HG03558 (cell line): ENCODE measurements around the gene PIGK.
A peak's percentile ranks its signal among the peaks of the same experiment; 100 is the strongest.
"Not testable (repeated sequence)": the region's sequence is repeated elsewhere in the genome, so short reads cannot be mapped to it uniquely, and the experiment has no call there.

ENCODE experiments used
- ATAC-seq: cut with Tn5 transposase; IDR thresholded peaks from one replicate; pipeline ENCODE4 v1.9.1; 2021; ENCODE audit warnings: moderate number of reproducible peaks; ENCODE audit not compliant: unreplicated experiment; ENCODE audit errors: extremely low read depth

Gene PIGK

DNA sequence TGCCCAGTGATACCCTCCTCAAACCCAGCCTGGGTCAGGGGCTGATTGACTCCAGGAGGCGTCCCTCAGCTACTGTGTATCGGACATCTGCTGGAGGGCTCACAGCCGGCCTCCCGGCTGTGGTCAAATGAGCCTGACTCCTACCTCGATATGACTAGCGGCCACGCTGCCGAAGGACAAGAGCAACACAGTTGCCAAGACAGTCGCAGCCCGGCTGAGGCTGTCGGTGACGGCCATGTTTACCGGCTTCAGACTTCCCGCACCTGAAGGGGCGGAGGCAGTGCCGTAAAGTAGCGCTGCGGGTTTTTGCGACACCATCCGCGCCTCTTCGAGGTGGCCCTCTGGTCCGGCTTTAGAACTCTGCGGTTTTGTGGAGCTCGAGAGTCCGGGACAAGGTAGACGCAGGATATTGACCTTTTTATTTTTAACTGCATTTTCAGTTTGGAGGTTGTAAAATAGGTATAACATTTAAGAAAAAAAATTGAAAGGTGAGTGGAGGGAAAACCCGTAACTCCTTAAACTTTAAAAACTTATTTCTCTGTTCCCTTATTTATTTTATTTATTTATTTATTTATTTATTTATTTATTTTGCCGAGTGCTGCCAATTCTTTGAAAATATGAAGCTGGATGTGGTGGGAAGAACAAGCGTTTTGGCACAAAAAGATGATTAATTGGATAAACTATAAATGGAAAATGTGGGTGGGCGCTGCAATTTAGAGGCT is at the start of gene PIGK:
PIGK (minus strand) TSS at position 265 of the 722 bp plus-strand sequence; CDS start at position 237, 28 bp downstream.
- peak; percentile 89 for ATAC-seq

DNA sequence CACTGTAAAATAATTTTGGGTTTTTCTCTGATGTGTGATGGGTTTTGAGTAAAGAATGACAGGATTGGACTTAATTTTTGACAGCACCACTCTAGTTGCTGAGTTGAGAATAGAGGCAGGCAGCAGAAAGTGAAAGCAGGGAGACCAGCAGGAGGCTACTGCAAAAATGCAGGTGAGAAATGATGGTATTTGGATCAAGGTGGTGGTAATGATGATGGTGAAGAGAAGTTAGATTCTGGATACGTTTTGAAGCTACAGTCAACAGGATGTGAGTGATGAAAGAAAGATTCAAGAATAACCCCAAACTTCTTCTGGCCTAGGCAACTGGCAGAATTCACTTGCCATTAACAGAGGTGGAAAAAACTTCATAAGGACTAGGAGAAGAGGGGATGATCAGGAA is 47.8 kb upstream of the PIGK start:
- no peak for ATAC-seq

DNA sequence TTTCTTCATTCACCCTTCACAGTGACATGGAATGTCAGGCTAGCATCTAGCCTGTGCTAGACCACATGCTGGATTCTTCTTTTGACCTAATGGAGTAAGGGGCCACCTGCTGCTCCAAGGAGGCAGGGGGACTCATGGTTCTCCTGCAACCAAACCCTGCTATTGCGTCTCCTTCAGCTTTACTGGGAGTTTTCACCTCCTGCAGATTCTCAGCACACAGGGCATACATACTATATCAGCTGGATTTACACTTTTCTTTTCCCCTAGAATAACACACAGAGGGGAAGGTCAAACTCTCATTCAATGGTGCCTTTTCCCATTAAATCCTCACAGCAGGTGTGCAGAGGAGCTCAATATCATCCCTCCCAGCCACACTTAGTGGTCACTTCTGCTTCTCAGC is 46.0 kb upstream of the PIGK start:
- no peak for ATAC-seq

DNA sequence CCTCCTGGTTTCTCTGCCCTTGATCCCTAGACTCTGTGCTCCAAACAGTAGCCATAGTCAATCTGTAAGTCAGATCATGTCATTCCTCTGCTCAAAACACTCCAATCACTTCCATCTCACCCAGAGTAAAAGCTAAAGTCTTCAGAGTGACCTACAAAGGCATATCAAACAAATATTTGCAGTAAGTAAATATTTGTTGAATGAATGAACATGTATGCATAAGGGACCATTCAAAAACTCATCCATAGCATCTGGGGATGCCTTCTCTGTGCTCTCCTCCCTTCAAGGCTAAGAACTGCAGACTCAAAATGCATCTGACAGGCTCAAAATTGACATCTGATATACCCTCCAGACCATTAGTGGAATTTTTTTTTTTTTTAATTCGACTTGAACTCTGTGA is 44.5 kb upstream of the PIGK start:
- ATAC-seq, result no peak

DNA sequence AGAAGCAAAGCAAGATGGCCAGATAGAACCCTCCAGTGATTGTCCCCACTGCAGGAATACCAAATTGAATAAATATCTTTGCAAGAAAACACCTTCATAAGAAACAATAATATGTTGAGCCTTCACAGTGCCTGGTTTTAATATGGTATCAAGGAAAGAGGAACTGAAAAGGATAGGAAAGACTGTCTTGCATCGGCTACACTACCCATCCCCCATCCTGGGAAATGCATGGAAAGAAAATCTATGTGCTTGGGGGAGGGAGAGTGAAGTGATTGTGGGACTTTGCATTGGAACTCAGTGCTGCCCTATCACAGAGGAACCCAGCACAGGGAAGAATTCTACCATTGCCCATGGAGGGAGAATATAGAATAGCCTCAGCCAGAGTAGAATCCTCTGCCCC is 34.0 kb upstream of the PIGK start:
- no peak for ATAC-seq

DNA sequence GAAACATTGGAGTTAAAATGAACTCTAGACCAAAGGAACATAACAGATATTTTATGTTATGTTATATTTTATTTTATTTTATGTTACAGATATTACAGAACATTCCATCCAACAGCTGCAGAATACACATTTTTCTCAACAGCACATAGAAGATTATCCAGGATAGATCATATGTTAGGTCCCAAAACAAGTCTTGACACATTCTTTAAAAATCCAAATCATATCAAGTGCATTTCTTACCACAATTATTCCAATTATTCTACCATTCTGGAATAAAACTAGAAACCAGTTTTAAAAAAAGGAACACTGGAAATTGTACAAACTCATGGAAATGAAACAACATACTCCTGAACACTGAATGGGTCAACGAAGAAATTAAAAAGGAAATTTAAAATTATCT is 30.9 kb upstream of the PIGK start:
- no peak for ATAC-seq

DNA sequence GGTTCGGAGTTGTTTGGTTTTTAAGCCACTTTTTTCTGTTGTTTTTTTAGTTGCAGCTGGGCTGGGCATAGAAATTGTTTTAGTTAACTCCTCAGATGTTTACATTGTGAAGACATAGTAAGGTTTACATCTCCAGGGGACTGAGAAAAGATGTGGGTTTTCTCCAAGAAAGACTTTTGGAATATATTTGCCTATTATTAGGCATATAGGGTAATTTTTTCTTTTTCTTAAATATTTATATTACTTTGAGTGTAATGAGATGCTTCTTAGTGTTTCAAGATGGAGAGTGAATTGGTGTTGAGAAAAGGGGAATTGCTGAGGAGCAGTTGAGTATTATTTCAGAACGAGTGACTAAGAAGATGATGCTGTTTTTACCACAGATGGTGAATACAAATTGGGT is 26.6 kb upstream of the PIGK start:
- no peak for ATAC-seq

DNA sequence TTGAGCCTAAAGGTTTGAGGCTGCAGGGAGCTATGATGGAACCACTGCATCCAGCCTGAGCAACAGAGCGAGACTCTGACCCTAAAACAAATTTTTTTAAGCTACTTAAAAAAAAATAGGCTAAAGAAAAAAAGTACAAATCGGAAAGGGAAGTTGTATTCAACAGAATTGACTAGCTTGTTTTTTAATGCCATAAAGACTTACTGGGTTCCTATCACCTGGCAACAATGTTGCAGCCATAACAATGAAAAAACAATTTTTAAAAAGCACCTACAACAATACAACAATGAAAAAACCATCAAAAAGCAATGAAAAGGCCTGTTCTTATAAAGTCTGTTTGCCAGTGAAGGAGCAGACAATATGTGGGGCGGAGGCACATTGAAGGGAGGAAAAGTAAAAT is 20.1 kb upstream of the PIGK start:
- ATAC-seq, result no peak

DNA sequence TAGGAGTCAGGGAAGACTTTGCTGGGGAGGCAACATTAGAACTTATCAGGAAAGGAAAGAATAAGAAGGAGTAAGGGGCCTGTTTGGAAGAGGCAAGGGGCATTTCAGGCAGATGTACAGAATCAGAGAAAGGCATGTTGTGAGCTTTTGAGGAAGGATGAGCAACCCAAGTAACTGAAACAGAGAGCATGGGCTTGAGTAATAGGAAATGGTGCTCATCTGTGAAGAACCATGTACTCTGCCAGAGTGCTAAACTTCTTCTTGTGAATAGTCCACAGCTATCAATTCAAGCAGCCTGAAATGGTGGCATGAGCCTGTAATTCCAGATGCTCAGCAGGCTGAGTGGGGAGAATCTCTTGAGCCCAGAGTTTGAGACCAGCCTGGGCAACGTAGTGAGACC is 19.2 kb upstream of the PIGK start:
- ATAC-seq, result no peak

DNA sequence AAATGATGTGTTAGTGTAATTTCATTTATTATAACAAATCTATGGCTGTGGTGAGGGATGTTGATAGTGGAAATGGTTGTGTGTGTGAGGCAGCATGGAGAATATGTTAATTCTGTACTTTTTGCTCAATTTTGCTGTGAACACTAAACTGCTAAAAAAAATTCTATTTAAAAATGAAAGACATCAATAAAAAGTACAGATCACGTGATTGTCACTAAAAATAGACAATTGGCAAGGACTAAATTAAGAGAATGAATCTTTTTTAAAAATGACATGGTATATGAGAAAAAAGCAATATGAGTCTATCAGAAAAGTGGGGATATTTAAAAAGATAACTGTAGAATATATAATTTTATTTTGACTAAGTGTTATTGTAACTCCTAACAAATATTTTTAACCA is 15.7 kb upstream of the PIGK start:
- ATAC-seq, result no peak

DNA sequence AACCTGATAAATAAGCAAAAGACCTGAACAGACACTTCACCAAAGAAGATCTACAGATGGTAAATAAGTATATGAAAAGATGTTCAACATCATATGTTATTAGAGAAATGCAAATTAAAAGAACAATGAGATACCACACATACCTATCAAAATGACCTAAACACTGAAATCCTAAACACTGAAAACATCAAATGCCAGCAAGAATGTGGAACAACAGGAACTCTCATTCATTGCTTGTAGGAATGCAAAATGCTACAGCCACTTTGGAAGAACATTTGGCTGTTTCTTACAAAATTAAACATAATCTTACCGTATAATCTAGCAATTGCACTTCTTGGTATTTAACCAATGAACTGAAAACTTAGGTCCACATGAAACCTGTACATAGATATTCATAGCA is 14.9 kb upstream of the PIGK start:
- ATAC-seq, result no peak

DNA sequence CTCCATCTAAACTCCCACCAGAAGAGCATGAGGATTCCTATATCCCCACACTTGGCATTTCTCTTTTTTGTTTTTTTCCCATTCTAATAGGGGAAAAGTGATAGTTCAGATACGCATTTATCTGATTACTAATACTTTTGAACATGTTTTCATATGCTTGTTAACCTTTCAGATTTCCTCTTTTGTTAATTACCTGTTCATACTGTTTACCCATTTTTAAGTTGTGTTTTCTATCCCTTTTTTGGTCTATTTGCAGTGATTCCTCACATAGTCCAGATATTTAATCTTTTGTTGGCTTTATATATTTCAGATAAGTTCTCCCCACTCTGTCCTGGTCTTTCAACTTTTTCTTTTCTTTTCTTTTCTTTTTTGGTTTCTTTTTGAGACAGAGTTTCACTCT is 13.6 kb upstream of the PIGK start:
- no peak for ATAC-seq

DNA sequence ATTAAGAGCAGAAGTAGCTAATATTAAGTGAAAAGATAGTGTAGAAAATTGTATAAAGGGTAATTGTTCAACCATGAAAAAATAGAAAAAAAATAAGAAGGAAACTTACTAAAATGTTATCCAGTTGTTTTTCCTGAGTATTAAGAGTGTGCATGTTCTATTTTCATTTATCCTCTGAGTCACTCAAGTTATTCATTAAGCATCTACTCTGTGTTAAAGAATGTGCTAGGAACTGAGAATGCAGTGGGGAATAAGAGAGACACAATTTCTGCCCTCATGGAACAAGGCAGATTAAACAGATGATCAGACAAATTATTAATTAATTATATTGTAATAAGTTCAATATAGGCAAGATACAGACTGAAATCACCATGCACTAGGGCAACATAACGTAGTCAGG is 10.8 kb upstream of the PIGK start:
- ATAC-seq, result no peak

DNA sequence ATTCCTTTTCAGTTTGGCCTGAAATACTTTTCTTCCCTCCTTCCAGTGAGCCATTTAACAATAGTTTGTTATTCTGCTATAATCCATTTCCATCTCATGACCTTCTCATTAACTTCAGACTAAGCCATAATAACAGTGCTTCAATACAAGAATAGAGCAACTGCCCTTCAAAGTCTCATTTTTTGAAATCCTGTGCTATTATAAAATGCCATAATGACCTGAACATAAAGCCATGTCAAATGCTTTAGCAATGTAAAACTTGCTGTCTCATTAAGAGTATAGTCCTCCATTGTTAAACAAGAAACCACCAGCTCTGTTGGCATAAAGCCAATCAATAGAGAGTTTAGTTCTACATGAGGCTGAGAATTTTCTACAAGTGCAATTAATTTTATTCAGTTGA is 9.6 kb upstream of the PIGK start:
- no peak for ATAC-seq

DNA sequence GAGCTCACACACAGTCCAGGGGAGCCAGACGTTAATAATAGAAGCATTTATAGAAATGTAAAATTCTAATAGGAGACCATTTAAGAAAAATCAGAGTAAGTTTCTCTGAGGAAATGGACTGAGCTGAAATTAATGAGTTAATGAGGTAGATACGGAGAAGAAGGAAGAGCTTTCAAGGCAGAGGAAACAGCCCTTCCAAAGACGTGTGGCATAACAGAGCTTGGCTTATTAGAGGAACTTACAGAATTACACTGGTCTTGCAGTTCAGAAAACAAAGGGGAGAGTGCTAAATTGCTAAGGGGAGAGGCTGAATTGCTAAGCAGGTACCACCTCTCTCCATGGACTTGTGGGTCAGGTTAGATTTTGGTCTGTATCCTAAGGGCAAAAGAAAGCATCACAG is 8.2 kb upstream of the PIGK start:
- no peak for ATAC-seq

DNA sequence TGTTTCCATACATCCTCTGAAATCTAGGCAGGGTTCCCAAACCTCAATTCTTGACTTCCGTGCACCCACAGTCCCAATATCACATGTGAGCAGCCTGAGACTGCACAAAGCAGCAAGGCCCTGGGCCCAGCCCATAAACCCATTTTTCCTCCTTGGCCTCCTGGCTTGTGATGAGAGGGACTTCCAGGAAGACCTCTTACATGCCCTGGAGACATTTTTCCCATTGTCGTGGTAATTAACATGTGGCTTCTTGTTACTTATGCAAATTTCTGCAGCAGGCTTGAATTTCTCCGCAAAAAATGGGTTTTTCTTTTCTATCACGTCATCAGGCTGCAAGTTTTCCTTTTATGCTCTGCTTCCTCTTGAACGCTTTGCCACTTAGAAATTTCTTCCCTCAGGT is 3.3 kb upstream of the PIGK start:
- no peak for ATAC-seq

DNA sequence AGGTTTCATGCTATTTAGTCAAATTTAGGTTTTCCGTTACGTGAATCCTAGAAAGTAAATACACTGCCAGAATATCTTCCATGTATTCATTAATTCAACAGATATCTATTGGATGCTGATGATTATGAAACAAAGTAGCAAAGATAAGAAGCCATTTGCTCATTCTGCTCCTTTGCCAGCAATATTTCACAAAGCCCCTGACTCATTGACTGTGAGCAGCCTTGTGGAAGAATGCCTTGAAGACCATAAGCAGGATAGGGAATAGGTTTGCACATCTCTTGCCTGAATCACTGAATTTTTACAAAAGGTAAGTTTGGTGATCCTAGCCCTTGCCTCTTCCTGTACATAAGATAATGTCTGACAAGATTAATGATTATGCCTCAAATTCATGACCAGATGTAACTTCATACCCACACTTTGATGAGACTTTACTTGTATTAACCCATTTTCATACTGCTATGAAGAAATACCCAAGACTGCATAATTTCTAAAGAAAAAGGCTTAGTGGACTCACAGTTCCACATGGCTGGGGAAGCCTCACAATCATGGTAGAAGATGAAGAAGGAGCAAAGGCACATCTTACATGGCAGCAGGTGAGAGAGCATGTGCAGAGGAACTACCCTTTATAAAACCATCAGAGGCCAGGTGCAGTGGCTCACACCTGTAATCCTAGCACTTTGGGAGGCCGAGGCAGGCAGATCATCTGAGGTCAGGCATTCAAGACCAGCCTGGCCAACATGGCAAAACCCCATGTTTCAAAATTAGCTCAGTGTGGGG is 1.6 kb upstream of the PIGK start:
- no peak for ATAC-seq

DNA sequence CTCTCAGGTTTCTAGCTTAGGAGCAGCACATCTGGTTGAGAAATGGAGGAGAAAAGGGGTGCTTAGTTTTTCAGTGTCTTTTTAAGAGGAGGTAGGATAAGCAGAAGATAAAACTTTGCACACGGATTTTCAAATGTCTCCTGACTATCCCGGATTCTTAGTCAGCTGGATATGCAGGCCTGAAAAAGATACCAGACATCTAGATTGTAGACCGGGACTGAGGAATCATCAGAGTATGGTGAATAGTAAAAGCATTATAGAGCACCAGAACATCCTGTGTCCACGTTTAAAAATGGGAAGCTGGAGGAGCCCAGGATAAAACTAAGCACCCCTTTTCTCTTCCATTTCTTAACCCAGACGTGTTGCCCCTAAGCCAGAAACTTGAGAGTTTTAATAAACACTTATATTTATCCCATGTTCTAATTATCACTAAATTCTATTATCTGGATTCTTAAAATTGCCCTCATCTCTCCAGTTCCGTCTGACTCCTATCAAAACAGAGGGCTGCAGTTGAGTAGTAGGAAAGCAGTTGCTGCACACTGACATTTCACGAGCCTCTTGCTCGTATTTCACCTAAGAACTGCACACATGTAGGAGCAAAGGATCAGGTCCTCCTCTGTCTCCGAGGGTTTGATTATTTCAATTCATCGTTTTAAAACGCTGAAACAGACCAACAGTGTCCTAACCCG is 609 bp downstream of the PIGK start:
- peak; percentile 18 for ATAC-seq

DNA sequence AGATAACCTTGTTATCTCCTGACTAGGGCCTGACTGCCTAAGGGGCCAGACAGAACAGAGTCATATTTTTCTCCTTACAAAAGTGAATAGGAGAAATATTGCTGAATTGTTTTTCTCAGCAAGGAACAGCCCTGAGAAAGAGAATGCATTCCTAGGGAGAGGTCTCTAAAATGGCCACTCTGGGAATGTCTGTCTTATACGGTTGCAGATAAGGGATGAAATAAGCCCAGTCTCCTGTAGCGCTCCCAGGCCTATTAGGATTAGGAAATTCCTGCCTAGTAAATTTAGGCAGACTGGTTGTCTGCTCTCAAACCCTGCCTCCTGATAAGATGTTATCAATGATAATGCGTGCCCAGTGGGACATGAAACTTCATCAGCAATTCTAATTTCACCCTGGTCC is 15.2 kb downstream of the PIGK start:
- not testable (repeated sequence) for ATAC-seq

DNA sequence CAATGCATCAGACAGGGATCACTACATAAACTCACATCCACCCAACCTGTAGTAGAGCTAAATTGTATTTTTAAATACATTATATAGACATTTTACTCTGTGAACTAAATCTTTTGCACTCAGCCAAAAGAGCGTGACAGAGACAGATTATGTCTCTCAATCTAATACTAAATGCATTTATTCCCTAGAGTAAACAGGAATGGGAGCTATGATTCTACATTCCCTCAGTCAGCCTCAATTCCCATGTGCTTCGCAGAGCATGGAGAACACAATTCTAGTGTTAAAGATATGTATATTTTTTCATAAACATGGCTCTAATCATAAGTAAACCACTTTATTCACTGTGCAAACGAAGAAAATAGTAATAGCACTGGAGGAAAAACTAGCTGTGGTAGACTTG is 16.5 kb downstream of the PIGK start:
- ATAC-seq, result no peak

DNA sequence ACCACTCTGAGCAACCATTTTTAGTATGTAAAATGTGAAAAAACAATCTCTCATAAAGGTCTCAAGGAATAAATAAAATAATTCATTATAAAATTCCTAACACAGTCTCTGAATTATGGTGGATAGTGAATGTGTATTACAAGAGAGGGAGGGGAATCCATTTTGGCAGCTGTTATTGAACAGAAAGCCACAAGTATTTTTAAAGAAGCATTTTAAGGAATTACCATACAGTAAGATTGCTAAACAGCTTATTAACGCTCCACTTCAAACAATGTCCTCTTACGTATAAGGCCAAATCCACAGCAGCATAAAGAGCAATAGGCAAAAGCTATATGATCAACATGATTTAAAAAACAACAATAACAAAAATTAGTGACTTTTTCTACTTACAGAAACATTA is 18.4 kb downstream of the PIGK start:
- no peak for ATAC-seq
